ENCODE data around the gene PLEKHG3.

- TF ChIP-seq CTCF (conservative IDR thresholded peaks at IDR 0.05; ENCODE audit: low read depth, low read length) (no peak), POLR2A (IDR thresholded peaks at IDR 0.05; ENCODE audit: low read depth, low read length) (no peak), RFX5 (IDR thresholded peaks at IDR 0.05; ENCODE audit: low read depth, low read length) (no peak), USF2 (IDR thresholded peaks at IDR 0.05; ENCODE audit: low read depth, low read length) (no peak), MXI1 (IDR thresholded peaks at IDR 0.05; ENCODE audit: borderline replicate concordance, low read depth, low read length) (no peak), MAFK (IDR thresholded peaks at IDR 0.05; ENCODE audit: low read depth, low read length) (no peak), RCOR1 (IDR thresholded peaks at IDR 0.05; ENCODE audit: insufficient replicate concordance, low read length) (no peak), FOS (IDR thresholded peaks at IDR 0.05; ENCODE audit: low read depth, low read length) (no peak), SMC3 (IDR thresholded peaks at IDR 0.05; ENCODE audit: low read depth, low read length) (no peak), NFE2L2 (IDR thresholded peaks at IDR 0.05; ENCODE audit: low read depth, low read length) (no peak)
Measured at GRCh38 chr14:64724578-64724930, 20.3 kb downstream of the PLEKHG3 start.
